Activated naive CD4-positive, alpha-beta T cell treated with anti-CD3 and anti-CD28 coated beads, Interleukin-2, amount 10 ng/mL, durations not matched to agents 7 days and 5 days (primary cell): ENCODE data around the gene PDGFD.

Experiments used
- CTCF ChIA-PET: fragments of 350-600 bp; sonication (Branson Sonifier 250); formaldehyde crosslinking; loops from one replicate; lab custom pipeline; 2021; ENCODE audit warnings: antibody characterized with exemption; lab: Charles Lee
- DNase-seq: peaks from one replicate; pipeline ENCODE4 v3.0.0-alpha.2; 2020
- H3K27ac Mint-ChIP-seq: one replicate; pipeline ENCODE4 v1.8.0; 2021; ENCODE audit warnings: mild to moderate bottlenecking, moderate library complexity, mixed read lengths
- H3K27me3 Mint-ChIP-seq: one replicate; pipeline ENCODE4 v1.8.0; 2021; ENCODE audit warnings: mild to moderate bottlenecking, mixed read lengths
- H3K36me3 Mint-ChIP-seq: one replicate; pipeline ENCODE4 v1.8.0; 2021; ENCODE audit warnings: mixed read lengths
- H3K4me1 Mint-ChIP-seq: one replicate; pipeline ENCODE4 v1.8.0; 2021; ENCODE audit warnings: mixed read lengths
- H3K4me3 Mint-ChIP-seq: one replicate; pipeline ENCODE4 v1.8.0; 2021; ENCODE audit warnings: mild to moderate bottlenecking, moderate library complexity, mixed read lengths
- H3K9me3 Mint-ChIP-seq: one replicate; pipeline ENCODE4 v1.8.0; 2021; ENCODE audit warnings: mixed read lengths

The PDGFD gene

DNA sequence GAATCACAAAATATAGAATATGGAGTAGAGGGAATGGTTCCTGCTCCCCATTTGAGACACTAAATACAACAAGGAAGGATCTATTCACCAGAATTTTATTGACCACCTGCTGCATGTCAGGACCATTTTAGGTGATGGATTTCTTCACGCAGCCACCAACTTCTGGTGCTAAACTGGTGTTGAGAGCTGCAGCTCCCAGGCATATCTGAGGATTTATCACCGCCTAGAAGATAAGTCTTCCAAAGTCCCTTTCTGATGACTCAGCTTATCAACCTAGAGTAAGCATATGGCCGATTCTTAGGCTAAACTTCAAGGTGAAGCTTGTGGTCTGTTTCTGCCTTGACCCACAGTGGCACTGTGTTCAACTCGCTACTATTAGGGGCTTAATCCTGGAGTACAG lies 120.8 kb downstream of the PDGFD start:
- CTCF ChIA-PET, result no interaction called here
- no peaks in the 10 kb centered on the region for H3K27me3 Mint-ChIP-seq
- no peaks in the 10 kb centered on the region for H3K4me1 Mint-ChIP-seq
- DNase-seq, result no peak
- no peak overlapping the region for H3K4me3 Mint-ChIP-seq
- H3K36me3 Mint-ChIP-seq, result no peaks in the 10 kb centered on the region
- H3K9me3 Mint-ChIP-seq, result no peaks in the 10 kb centered on the region
- no peak overlapping the region for H3K27ac Mint-ChIP-seq

DNA sequence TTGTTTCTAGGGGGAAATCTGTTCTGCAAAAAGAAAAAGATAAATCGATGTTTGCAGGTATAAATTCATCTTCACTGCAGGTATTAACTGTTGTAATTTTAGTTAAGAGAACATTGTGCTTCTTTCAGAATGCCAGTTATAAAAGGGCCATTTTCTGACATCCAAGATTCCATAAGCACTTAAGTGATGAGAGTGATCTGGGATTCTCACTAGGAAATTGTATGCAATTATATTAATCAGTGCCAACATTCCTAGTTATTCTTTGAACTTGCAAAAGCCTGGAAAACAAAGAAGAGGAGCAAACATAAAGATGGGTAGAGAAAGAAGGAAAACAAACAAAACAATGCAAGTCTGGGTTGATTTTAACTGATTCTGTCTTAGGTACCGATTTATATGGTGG lies 122.2 kb downstream of the PDGFD start:
- Mint-ChIP-seq H3K9me3 (peaks cover under 1% of the 10 kb centered on the region), H3K4me3 (no peak overlapping the region), H3K36me3 (no peaks in the 10 kb centered on the region), H3K27me3 (no peaks in the 10 kb centered on the region), H3K4me1 (no peaks in the 10 kb centered on the region), H3K27ac (no peak overlapping the region)
- CTCF ChIA-PET, result no interaction called here
- DNase-seq, result no peak

GRCh38 chr11:104036995-104037394 lies 127.0 kb downstream of the PDGFD start:
- H3K9me3 Mint-ChIP-seq, result peaks cover 3% of the 10 kb centered on the region
- no peak overlapping the region for H3K4me3 Mint-ChIP-seq
- no peak for DNase-seq

DNA sequence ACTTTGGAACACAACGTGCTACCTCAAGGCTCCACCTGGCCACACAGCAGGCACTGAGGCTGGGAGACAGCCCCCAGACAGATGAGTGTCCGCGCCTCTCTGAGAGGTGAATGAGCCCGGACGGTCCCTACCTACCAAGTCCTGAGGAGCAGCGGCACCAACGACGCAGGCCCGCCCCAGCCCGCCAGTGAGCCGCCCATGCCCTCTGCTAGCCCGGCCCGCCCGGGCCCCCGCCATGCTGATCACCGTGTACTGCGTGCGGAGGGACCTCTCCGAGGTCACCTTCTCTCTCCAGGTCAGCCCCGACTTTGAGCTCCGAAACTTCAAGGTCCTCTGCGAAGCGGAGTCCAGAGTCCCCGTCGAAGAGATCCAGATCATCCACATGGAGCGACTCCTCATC lies 127.4 kb downstream of the PDGFD start, which contains the start of gene DDI1:
TSS of gene DDI1 (plus strand) at position 53 of the 400 bp plus-strand sequence. CDS start at position 236, 183 bp downstream.
- Mint-ChIP-seq H3K4me3 (no peak within 1 kb of the TSS), H3K4me1 (no peaks in the 10 kb centered on the region), H3K36me3 (no peaks in the 10 kb centered on the region), H3K9me3 (peaks cover 3% of the 10 kb centered on the region), H3K27me3 (no peaks in the 10 kb centered on the region), H3K27ac (no peak within 1 kb of the TSS)
- DNase-seq, result no peak
- CTCF ChIA-PET, result no interaction called here

More at GRCh38 chr11:104036995-104037394, 127.0 kb downstream of the PDGFD start:
- H3K4me1 Mint-ChIP-seq, result no peaks in the 10 kb centered on the region
- H3K36me3 Mint-ChIP-seq, result no peaks in the 10 kb centered on the region
- no peak overlapping the region for H3K27ac Mint-ChIP-seq
- CTCF ChIA-PET, result no interaction called here
- H3K27me3 Mint-ChIP-seq, result no peaks in the 10 kb centered on the region

GRCh38 chr11:104033561-104033960 lies 130.4 kb downstream of the PDGFD start:
- Mint-ChIP-seq H3K36me3 (no peaks in the 10 kb centered on the region), H3K4me3 (no peak overlapping the region), H3K4me1 (no peaks in the 10 kb centered on the region), H3K9me3 (peaks cover 3% of the 10 kb centered on the region), H3K27ac (no peak overlapping the region), H3K27me3 (no peaks in the 10 kb centered on the region)
- no peak for DNase-seq
- CTCF ChIA-PET, result no interaction called here

DNA sequence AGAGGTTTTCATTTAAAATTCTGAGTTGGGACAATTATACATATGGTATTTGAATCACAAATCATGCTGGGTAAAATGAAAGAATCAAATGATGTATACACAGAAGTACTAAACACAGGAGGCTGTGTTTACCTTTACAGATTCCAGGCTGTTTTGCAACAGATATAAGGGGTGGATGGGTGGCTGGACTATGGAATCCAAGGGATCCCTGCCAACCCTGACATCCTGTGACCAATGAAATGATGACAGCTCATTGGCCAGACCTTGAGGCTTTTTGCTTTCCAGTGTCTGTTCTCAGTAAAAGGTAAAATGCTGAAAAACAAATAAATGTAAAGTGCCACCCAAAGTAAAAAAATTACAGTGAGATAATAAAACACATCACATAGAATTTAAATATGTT lies 130.8 kb downstream of the PDGFD start:
- Mint-ChIP-seq H3K4me3 (no peak overlapping the region), H3K27ac (no peak overlapping the region), H3K9me3 (peaks cover 3% of the 10 kb centered on the region), H3K27me3 (no peaks in the 10 kb centered on the region), H3K36me3 (no peaks in the 10 kb centered on the region), H3K4me1 (no peaks in the 10 kb centered on the region)
- DNase-seq, result no peak
- CTCF ChIA-PET, result no interaction called here

- Mint-ChIP-seq H3K4me1 (no peaks in the 10 kb centered on the region), H3K36me3 (no peaks in the 10 kb centered on the region), H3K4me3 (no peak overlapping the region), H3K27ac (no peak overlapping the region), H3K9me3 (no peaks in the 10 kb centered on the region), H3K27me3 (no peaks in the 10 kb centered on the region)
- DNase-seq, result no peak
- CTCF ChIA-PET, result no interaction called here
These were observed 135.3 kb downstream of the PDGFD start for GRCh38 chr11:104028476-104029263.

DNA sequence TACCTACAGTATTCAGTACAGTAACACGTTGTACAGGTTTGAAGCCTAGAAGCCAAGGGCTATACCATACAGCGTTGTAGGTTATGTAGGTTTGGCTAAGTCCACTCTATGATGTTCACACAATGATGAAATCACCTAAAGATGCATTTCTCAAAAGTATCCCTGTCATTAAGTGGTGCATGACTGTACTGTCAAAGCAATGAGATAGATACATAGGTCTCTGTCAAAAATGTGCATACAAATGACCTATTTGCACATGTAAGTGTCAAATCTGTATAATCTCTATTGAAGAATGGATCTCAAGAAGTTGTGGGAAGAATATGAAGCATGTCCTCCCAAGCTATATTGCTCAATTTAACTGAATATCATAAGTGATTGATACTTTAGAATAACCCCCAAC lies 139.4 kb downstream of the PDGFD start:
- H3K27me3 Mint-ChIP-seq, result no peaks in the 10 kb centered on the region
- H3K4me3 Mint-ChIP-seq, result no peak overlapping the region
- no peak overlapping the region for H3K27ac Mint-ChIP-seq
- H3K4me1 Mint-ChIP-seq, result no peaks in the 10 kb centered on the region
- H3K36me3 Mint-ChIP-seq, result no peaks in the 10 kb centered on the region
- no peaks in the 10 kb centered on the region for H3K9me3 Mint-ChIP-seq
- CTCF ChIA-PET, result no interaction called here
- no peak for DNase-seq

GRCh38 chr11:104015649-104016415 lies 148.1 kb downstream of the PDGFD start:
- no peak for DNase-seq
- H3K9me3 Mint-ChIP-seq, result no peaks in the 10 kb centered on the region
- CTCF ChIA-PET, result no interaction called here
- no peak overlapping the region for H3K27ac Mint-ChIP-seq
- no peaks in the 10 kb centered on the region for H3K36me3 Mint-ChIP-seq
- H3K4me1 Mint-ChIP-seq, result no peaks in the 10 kb centered on the region
- no peaks in the 10 kb centered on the region for H3K27me3 Mint-ChIP-seq
- no peak overlapping the region for H3K4me3 Mint-ChIP-seq

- no peak for DNase-seq
- Mint-ChIP-seq H3K36me3 (no peaks in the 10 kb centered on the region), H3K27me3 (no peaks in the 10 kb centered on the region), H3K4me1 (no peaks in the 10 kb centered on the region), H3K27ac (no peak overlapping the region), H3K9me3 (no peaks in the 10 kb centered on the region), H3K4me3 (no peak overlapping the region)
- CTCF ChIA-PET, result no interaction called here
These were observed 152.9 kb downstream of the PDGFD start for GRCh38 chr11:104011044-104011443.

DNA sequence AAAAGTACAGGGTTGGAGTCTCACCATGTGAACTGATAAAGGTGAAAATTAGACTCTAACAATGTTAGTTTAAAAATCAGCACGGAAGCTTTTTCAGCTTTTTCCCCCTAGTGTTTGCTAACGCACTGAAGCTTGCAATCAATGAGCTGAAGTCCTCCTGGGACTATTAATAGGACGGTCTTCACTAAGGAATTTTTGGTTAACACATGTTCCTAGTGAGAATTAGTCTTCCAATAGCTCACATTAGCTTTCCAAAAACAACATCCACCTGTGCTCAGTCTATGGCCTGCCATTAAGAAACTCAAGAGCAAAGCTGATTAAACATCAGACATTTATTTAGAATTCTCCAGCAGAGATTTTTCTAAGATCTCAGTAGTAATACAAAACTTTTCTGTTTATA lies 154.2 kb downstream of the PDGFD start:
- Mint-ChIP-seq H3K36me3 (no peaks in the 10 kb centered on the region), H3K4me1 (no peaks in the 10 kb centered on the region), H3K27me3 (no peaks in the 10 kb centered on the region), H3K4me3 (no peak overlapping the region), H3K27ac (no peak overlapping the region), H3K9me3 (no peaks in the 10 kb centered on the region)
- CTCF ChIA-PET, result interaction anchor here (1.0 kb wide), 1 partner anchor 11 kb away, joined by 3 read pairs; no protein-coding TSS in a partner anchor
- DNase-seq, result no peak

- Mint-ChIP-seq H3K36me3 (no peaks in the 10 kb centered on the region), H3K27me3 (no peaks in the 10 kb centered on the region), H3K4me1 (no peaks in the 10 kb centered on the region), H3K9me3 (no peaks in the 10 kb centered on the region), H3K4me3 (no peak overlapping the region), H3K27ac (no peak overlapping the region)
- DNase-seq, result no peak
- CTCF ChIA-PET, result no interaction called here
These were observed 158.6 kb downstream of the PDGFD start for GRCh38 chr11:104005234-104005855.

- Mint-ChIP-seq H3K36me3 (no peaks in the 10 kb centered on the region), H3K4me3 (no peak overlapping the region), H3K9me3 (no peaks in the 10 kb centered on the region), H3K4me1 (no peaks in the 10 kb centered on the region), H3K27me3 (no peaks in the 10 kb centered on the region), H3K27ac (no peak overlapping the region)
- CTCF ChIA-PET, result no interaction called here
- DNase-seq, result no peak
These were observed 160.5 kb downstream of the PDGFD start for GRCh38 chr11:104003491-104003890.

- CTCF ChIA-PET, result no interaction called here
- DNase-seq, result no peak
- H3K4me3 Mint-ChIP-seq, result no peak overlapping the region
- no peak overlapping the region for H3K27ac Mint-ChIP-seq
- no peaks in the 10 kb centered on the region for H3K9me3 Mint-ChIP-seq
- H3K4me1 Mint-ChIP-seq, result no peaks in the 10 kb centered on the region
- no peaks in the 10 kb centered on the region for H3K36me3 Mint-ChIP-seq
- H3K27me3 Mint-ChIP-seq, result no peaks in the 10 kb centered on the region
These were observed 162.3 kb downstream of the PDGFD start for GRCh38 chr11:104001561-104002056.
